ENCODE measurements around the gene ADORA3.

ADORA3 gene

DNA sequence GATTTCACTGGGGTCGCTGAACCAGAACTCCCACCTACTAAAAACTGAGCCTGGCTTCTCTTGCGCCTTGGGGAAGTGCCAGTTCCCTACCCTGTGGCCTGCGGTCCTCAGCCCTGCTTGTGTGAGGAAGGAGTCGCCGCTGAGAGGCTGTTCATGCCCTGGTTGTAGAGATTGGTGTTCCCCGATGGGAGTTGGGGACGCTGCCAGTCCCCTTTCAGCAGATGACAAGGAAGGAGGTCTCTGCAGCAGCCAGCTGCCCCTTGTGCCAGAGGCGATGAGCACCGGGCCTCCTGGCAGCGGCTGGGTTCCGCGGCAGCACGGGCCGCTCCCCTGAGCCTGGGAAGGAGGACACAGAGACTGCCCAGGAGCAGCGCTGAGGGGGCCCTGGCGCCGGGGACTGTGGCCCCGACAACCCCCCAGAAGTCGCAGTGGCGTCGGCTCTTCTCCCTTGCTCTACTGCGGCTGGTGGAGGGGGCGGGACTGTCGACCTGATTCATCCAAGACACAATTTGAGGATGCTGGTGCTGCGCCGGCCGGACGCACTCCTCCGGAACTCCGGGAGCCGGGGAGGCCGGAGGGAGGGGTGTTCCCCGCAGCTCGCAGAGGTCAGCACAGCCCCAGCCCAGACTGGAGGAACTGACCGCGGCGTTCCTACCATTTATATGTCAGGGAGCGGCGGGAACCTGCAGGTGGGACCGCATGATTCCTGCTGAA is 12.0 kb upstream of the ADORA3 start:
- Mint-ChIP-seq H3K36me3 (no peaks in the 10 kb centered on the region), H3K4me1 (ENCODE audit: low read depth) (peaks cover 44% of the 10 kb centered on the region), H3K4me3 (peak overlapping the region; percentile 72), H3K9me3 (ENCODE audit: low read depth) (no peaks in the 10 kb centered on the region), H3K27ac (no peak overlapping the region), H3K27me3 (no peaks in the 10 kb centered on the region)

GRCh38 chr1:111513410-111514020 is 10.1 kb upstream of the ADORA3 start:
- H3K27ac Mint-ChIP-seq: peak overlapping the region; percentile 70
- peaks cover 50% of the 10 kb centered on the region for H3K4me1 Mint-ChIP-seq (ENCODE audit: low read depth)
- no peaks in the 10 kb centered on the region for H3K9me3 Mint-ChIP-seq (ENCODE audit: low read depth)
- H3K4me3 Mint-ChIP-seq: peak overlapping the region; percentile 53
- H3K27me3 Mint-ChIP-seq: no peaks in the 10 kb centered on the region
- no peaks in the 10 kb centered on the region for H3K36me3 Mint-ChIP-seq

DNA sequence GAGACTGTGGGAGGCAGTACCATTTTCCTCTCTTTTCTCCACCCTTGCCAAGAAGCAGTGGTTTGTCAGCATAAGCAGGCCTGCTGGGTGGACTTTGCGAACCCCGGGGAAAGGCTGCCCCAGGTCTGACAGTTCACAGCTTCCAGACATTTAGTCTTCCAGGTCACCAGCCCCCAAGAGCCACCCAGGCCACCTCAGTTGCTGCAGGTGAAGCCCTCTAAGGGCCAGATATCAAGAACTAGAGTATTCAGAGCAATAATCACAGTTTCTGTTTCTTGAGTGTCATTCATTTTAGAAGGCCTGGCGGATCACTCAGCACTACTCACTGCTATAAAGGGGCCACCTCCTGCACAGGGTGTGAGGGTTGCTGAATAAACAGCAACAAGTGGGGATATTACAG is 9.5 kb upstream of the ADORA3 start:
- Mint-ChIP-seq H3K27ac (peak overlapping the region; percentile 22), H3K27me3 (no peaks in the 10 kb centered on the region), H3K4me3 (no peak overlapping the region), H3K4me1 (ENCODE audit: low read depth) (peaks cover 55% of the 10 kb centered on the region), H3K9me3 (ENCODE audit: low read depth) (no peaks in the 10 kb centered on the region), H3K36me3 (no peaks in the 10 kb centered on the region)

DNA sequence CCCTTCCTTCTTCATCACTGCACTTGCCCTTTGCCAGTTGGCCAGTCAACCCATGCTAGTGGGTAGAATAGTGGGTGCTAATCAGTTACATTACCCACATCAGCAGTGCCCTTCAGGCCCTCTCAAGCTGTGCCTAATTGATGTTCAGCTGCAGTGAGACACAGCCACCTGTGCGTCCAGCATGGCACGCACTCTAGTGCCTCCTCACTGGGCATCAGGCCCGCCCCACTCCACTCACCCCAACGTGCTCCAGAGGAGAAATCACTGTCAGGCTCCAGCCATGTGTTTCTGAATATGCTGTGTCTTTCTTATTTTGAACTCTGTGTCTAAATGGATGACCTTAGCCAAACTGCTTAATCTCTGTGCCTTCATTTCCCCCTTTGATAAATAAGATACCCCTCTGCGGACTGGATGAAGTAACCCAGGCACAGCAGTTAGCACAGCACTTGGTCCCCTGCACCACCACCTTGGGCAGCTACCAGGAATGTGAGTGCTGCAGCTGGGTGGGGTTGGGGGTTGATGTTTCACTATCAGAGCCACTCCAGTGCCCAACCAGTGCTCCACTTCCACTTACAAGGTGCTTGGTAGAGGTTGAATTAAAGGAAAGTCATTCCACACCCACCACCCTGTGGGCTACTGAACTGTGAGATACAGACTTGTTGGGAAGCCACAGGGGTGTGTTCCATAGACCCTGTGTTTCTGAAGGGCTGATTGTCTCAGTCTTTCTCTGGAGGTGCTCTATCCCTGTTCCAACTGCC is 8.9 kb upstream of the ADORA3 start:
- no peaks in the 10 kb centered on the region for H3K36me3 Mint-ChIP-seq
- no peak overlapping the region for H3K4me3 Mint-ChIP-seq
- H3K4me1 Mint-ChIP-seq (ENCODE audit: low read depth): peaks cover 52% of the 10 kb centered on the region
- H3K27ac Mint-ChIP-seq: peak overlapping the region; percentile 22
- no peaks in the 10 kb centered on the region for H3K9me3 Mint-ChIP-seq (ENCODE audit: low read depth)
- H3K27me3 Mint-ChIP-seq: no peaks in the 10 kb centered on the region

- H3K4me3 Mint-ChIP-seq: no peak overlapping the region
- no peaks in the 10 kb centered on the region for H3K9me3 Mint-ChIP-seq (ENCODE audit: low read depth)
- no peaks in the 10 kb centered on the region for H3K36me3 Mint-ChIP-seq
- H3K27me3 Mint-ChIP-seq: no peaks in the 10 kb centered on the region
- H3K27ac Mint-ChIP-seq: no peak overlapping the region
- H3K4me1 Mint-ChIP-seq (ENCODE audit: low read depth): peaks cover 48% of the 10 kb centered on the region
Observed at GRCh38 chr1:111511370-111511769, 7.9 kb upstream of the ADORA3 start.

- Mint-ChIP-seq H3K4me1 (ENCODE audit: low read depth) (peaks cover 53% of the 10 kb centered on the region), H3K27me3 (no peaks in the 10 kb centered on the region), H3K36me3 (no peaks in the 10 kb centered on the region), H3K27ac (no peak overlapping the region), H3K9me3 (ENCODE audit: low read depth) (no peaks in the 10 kb centered on the region), H3K4me3 (no peak overlapping the region)
Observed at GRCh38 chr1:111509997-111510375, 6.6 kb upstream of the ADORA3 start.

DNA sequence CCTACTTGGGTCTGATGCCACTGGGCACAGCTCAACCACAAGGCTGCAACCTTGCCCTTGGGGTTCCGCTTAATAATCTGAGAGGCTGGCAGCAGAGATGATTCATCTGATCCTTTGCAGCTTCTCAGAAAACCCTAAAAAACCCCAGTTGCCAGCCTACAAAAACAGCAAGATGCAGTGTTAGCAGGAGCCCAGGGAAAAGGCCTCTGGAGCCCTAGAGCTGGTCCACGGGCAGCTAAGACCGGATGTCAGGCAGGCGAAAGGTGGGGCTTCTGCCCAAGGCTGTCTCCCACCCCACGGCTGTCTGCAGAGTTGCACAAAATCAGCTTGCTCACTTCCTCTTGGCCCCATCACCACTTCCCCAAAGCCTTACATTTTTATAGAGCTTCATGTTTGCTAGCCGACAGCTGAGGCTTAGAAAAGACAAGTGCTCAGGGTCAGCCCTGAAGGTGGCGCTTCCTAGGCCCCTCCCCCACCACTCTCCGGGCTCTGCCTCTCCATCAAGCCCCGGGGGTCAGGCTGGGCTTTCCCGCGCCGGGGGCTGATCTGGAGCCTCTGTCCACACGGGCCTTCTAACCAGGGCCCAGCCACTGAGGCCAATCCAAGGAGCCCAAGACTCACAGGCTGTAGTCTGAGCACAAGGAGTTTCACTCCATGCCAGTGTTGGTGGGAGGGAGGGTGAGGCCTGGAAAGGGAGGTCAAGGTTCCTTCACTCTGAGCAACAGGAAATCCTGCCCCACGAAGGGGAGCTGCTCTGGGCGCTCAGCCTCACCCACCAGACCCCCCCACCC is 4.2 kb upstream of the ADORA3 start:
- H3K4me3 Mint-ChIP-seq: peak overlapping the region; percentile 84
- H3K36me3 Mint-ChIP-seq: no peaks in the 10 kb centered on the region
- no peaks in the 10 kb centered on the region for H3K27me3 Mint-ChIP-seq
- no peak overlapping the region for H3K27ac Mint-ChIP-seq
- H3K4me1 Mint-ChIP-seq (ENCODE audit: low read depth): peaks cover 61% of the 10 kb centered on the region
- no peaks in the 10 kb centered on the region for H3K9me3 Mint-ChIP-seq (ENCODE audit: low read depth)

GRCh38 chr1:111506561-111506960 is 3.1 kb upstream of the ADORA3 start:
- Mint-ChIP-seq H3K27ac (peak overlapping the region; percentile 71), H3K4me1 (ENCODE audit: low read depth) (peaks cover 64% of the 10 kb centered on the region), H3K27me3 (no peaks in the 10 kb centered on the region), H3K36me3 (no peaks in the 10 kb centered on the region), H3K9me3 (ENCODE audit: low read depth) (no peaks in the 10 kb centered on the region), H3K4me3 (no peak overlapping the region)

GRCh38 chr1:111505641-111506119 is 2.2 kb upstream of the ADORA3 start:
- Mint-ChIP-seq H3K27ac (peak overlapping the region; percentile 71), H3K9me3 (ENCODE audit: low read depth) (no peaks in the 10 kb centered on the region), H3K4me3 (peak overlapping the region; percentile 60), H3K36me3 (no peaks in the 10 kb centered on the region), H3K4me1 (ENCODE audit: low read depth) (peaks cover 67% of the 10 kb centered on the region), H3K27me3 (no peaks in the 10 kb centered on the region)

DNA sequence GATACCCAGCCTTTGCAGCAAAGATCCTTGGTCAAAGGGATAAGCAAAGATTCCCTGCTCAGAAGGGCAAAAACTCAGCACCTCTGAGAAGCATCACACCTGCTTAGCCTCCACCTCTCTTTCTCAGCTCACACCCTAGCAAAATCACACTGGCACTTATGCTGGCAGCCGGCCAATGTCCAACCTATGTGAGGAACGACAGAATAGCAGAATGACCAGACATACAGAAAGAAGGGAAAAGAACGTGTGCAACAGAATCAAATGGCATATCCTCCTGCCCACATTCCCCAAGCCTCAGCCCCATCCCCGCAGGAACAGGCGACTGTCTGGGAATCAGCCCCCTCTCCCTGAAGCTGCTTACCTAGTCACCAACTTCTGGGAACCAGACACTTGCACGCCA is 664 bp upstream of the ADORA3 start:
- Mint-ChIP-seq H3K36me3 (no peaks in the 10 kb centered on the region), H3K27me3 (no peaks in the 10 kb centered on the region), H3K4me1 (ENCODE audit: low read depth) (peaks cover 61% of the 10 kb centered on the region), H3K27ac (no peak overlapping the region), H3K9me3 (ENCODE audit: low read depth) (no peaks in the 10 kb centered on the region), H3K4me3 (no peak overlapping the region)

GRCh38 chr1:111501645-111502044 is 1.8 kb downstream of the ADORA3 start:
- H3K36me3 Mint-ChIP-seq: no peaks in the 10 kb centered on the region
- no peaks in the 10 kb centered on the region for H3K9me3 Mint-ChIP-seq (ENCODE audit: low read depth)
- no peak overlapping the region for H3K4me3 Mint-ChIP-seq
- H3K4me1 Mint-ChIP-seq (ENCODE audit: low read depth): peaks cover 57% of the 10 kb centered on the region
- no peak overlapping the region for H3K27ac Mint-ChIP-seq
- no peaks in the 10 kb centered on the region for H3K27me3 Mint-ChIP-seq

GRCh38 chr1:111499026-111499785 is 4.2 kb downstream of the ADORA3 start:
- Mint-ChIP-seq H3K27me3 (no peaks in the 10 kb centered on the region), H3K4me1 (ENCODE audit: low read depth) (peaks cover 38% of the 10 kb centered on the region), H3K27ac (no peak overlapping the region), H3K9me3 (ENCODE audit: low read depth) (peaks cover 6% of the 10 kb centered on the region), H3K4me3 (no peak overlapping the region), H3K36me3 (no peaks in the 10 kb centered on the region)

DNA sequence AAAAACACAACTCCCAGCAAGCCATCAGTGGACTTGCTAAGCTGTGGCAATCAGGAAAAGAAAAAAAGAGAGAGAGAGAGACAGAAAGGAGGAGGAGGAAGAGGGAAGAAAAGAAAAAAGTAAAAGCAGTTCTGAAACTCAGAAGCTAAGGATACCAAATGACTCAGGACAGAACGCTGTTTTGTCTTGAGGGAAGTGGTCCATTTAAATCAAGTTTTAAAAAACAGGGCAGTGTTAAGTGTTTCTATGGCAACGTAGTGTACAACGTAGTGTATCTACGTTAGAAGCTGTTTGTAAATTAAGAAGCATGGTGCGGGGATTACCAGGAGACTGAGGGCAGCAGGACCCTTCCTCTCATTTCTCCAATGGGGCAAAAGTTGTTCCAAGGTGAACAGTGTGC is 5.8 kb downstream of the ADORA3 start:
- no peak overlapping the region for H3K4me3 Mint-ChIP-seq
- no peak overlapping the region for H3K27ac Mint-ChIP-seq
- peaks cover 24% of the 10 kb centered on the region for H3K4me1 Mint-ChIP-seq (ENCODE audit: low read depth)
- H3K9me3 Mint-ChIP-seq (ENCODE audit: low read depth): peaks cover 6% of the 10 kb centered on the region
- no peaks in the 10 kb centered on the region for H3K27me3 Mint-ChIP-seq
- H3K36me3 Mint-ChIP-seq: no peaks in the 10 kb centered on the region

- Mint-ChIP-seq H3K36me3 (no peaks in the 10 kb centered on the region), H3K27ac (peak overlapping the region; percentile 48), H3K27me3 (no peaks in the 10 kb centered on the region), H3K4me3 (no peak overlapping the region), H3K4me1 (ENCODE audit: low read depth) (peaks cover 21% of the 10 kb centered on the region), H3K9me3 (ENCODE audit: low read depth) (peaks cover 6% of the 10 kb centered on the region)
Observed at GRCh38 chr1:111496398-111496797, 7.0 kb downstream of the ADORA3 start.
